NT2/D1 (cell line): ENCODE data around the gene TEX14.

Source experiments
- SUZ12 ChIP-seq: IDR thresholded peaks from 2 replicates; pipeline ENCODE4 v1.6.1; 2011; ENCODE audit not compliant: insufficient read length, insufficient read depth; ENCODE audit errors: extremely low read depth
- YY1 ChIP-seq: IDR thresholded peaks from 2 replicates; pipeline ENCODE4 v1.6.1; 2011; ENCODE audit not compliant: insufficient read length, insufficient read depth
- ZNF274 ChIP-seq: IDR thresholded peaks from 2 replicates; pipeline ENCODE4 v1.6.1; 2011; ENCODE audit warnings: mild to moderate bottlenecking, low read depth, low read length

GRCh38 chr17:58648236-58648635 is 43.6 kb downstream of the TEX14 start:
- TF ChIP-seq ZNF274: no peak
- no peak for TF ChIP-seq YY1
- TF ChIP-seq SUZ12: no peak
